HepG2 (cell line): ENCODE results near the gene CSTPP1. TPM values are rescaled to one million over a fixed set of nuclear protein-coding genes. Genes with fewer than 3 reads are reported as not detected.
A peak's percentile ranks its signal among the peaks of the same experiment; 100 is the strongest.

Source experiments
- BCL6 ChIP-seq: IDR thresholded peaks from 2 replicates; pipeline ENCODE4 v1.6.1; 2016; ENCODE audit warnings: missing genetic modification reagents, missing compliant biosample characterization
- GATAD1 ChIP-seq: IDR thresholded peaks from 2 replicates; pipeline ENCODE4 v1.6.1; 2016; ENCODE audit warnings: missing genetic modification reagents, missing compliant biosample characterization
- GATAD2A ChIP-seq: IDR thresholded peaks from 2 replicates; pipeline ENCODE4 v1.6.1; 2016
- HNRNPH1 ChIP-seq: fragments of 200-400 bp; formaldehyde crosslinking; optimal IDR thresholded peaks from 2 replicates; pipeline ENCODE3; 2017; ENCODE audit warnings: mild to moderate bottlenecking, low read depth, low read length
- IKZF1 ChIP-seq: fragments of 450-650 bp; IDR thresholded peaks from 2 replicates; pipeline ENCODE4 v1.7.1; 2016
- JUNB ChIP-seq: sonication (generic); formaldehyde crosslinking; IDR thresholded peaks from 2 replicates; pipeline ENCODE4 v1.8.0; 2022; ENCODE audit warnings: missing genetic modification reagents, mild to moderate bottlenecking, borderline replicate concordance
- KAT7 ChIP-seq: IDR thresholded peaks from 2 replicates; pipeline ENCODE4 v1.6.1; 2018; ENCODE audit warnings: borderline replicate concordance, missing compliant biosample characterization
- KDM2A ChIP-seq: sonication (generic); formaldehyde crosslinking; IDR thresholded peaks from 2 replicates; pipeline ENCODE4 v1.4.0; 2020; ENCODE audit warnings: low read depth, missing genetic modification reagents, borderline replicate concordance
- MTA1 ChIP-seq: sonication (generic); formaldehyde crosslinking; IDR thresholded peaks from 2 replicates; pipeline ENCODE4 v1.4.0; 2020; ENCODE audit warnings: missing genetic modification reagents, mild to moderate bottlenecking, borderline replicate concordance
- NCOA2 ChIP-seq: sonication (generic); formaldehyde crosslinking; IDR thresholded peaks from 2 replicates; pipeline ENCODE4 v1.8.0; 2022; ENCODE audit warnings: inconsistent platforms
- NCOR1 ChIP-seq: fragments of 200-600 bp; sonication (generic); IDR thresholded peaks from 2 replicates; pipeline ENCODE4 v1.7.0; 2017; ENCODE audit warnings: antibody characterized with exemption, low read length, borderline replicate concordance
- NFKB2 ChIP-seq: sonication (generic); formaldehyde crosslinking; IDR thresholded peaks from 2 replicates; pipeline ENCODE4 v1.4.0; 2020; ENCODE audit warnings: missing genetic modification reagents, borderline replicate concordance
- NR2F6 ChIP-seq, 2 experiments: IDR thresholded peaks; 2 replicates each; pipeline ENCODE4 v1.6.1; 2016; ENCODE audit warnings: antibody characterized with exemption in 1 of 2, mild to moderate bottlenecking in 1 of 2
- POLR2AphosphoS5 ChIP-seq: IDR thresholded peaks from 2 replicates; pipeline ENCODE4 v1.6.1; 2012; ENCODE audit warnings: low read depth, low read length
- RBAK ChIP-seq: sonication (generic); formaldehyde crosslinking; IDR thresholded peaks from 2 replicates; pipeline ENCODE4 v1.5.1; 2020; ENCODE audit warnings: mild to moderate bottlenecking, missing genetic modification reagents
- REPIN1 ChIP-seq: sonication (generic); formaldehyde crosslinking; IDR thresholded peaks from 2 replicates; pipeline ENCODE4 v1.8.0; 2022; ENCODE audit warnings: missing genetic modification reagents, low read depth, mild to moderate bottlenecking, borderline replicate concordance
- SP5 ChIP-seq: IDR thresholded peaks from 2 replicates; pipeline ENCODE4 v1.6.1; 2016; ENCODE audit warnings: low read depth, borderline replicate concordance
- TSC22D2 ChIP-seq: sonication (generic); formaldehyde crosslinking; IDR thresholded peaks from 2 replicates; pipeline ENCODE4 v1.5.1; 2020; ENCODE audit warnings: missing genetic modification reagents, mild to moderate bottlenecking, borderline replicate concordance
- ZFP82 ChIP-seq: sonication (generic); formaldehyde crosslinking; IDR thresholded peaks from 2 replicates; pipeline ENCODE4 v1.5.1; 2020; ENCODE audit warnings: mild to moderate bottlenecking, missing genetic modification reagents, borderline replicate concordance
- ZNF143 ChIP-seq: sonication (generic); formaldehyde crosslinking; IDR thresholded peaks from 2 replicates; pipeline ENCODE4 v1.4.0; 2020; ENCODE audit warnings: missing genetic modification reagents
- ZNF205 ChIP-seq: IDR thresholded peaks from 2 replicates; pipeline ENCODE4 v1.6.1; 2018; ENCODE audit warnings: missing biosample characterization, missing genetic modification reagents
- ZNF263 ChIP-seq: sonication (generic); formaldehyde crosslinking; IDR thresholded peaks from 2 replicates; pipeline ENCODE4 v1.4.0; 2020; ENCODE audit warnings: missing genetic modification reagents
- ZNF713 ChIP-seq: sonication (generic); formaldehyde crosslinking; IDR thresholded peaks from 2 replicates; pipeline ENCODE4 v1.4.0; 2020; ENCODE audit warnings: mild to moderate bottlenecking, missing genetic modification reagents
- ZNF879 ChIP-seq: sonication (generic); formaldehyde crosslinking; IDR thresholded peaks from 2 replicates; pipeline ENCODE4 v1.8.1; 2023; ENCODE audit warnings: missing genetic modification reagents
- ZSCAN9 ChIP-seq: IDR thresholded peaks from 2 replicates; pipeline ENCODE4 v1.6.1; 2016; ENCODE audit warnings: borderline replicate concordance
- polyA plus RNA-seq, 8 experiments: library from polyadenylated mRNA; depleted of rRNA in 3 of 8; stranded (reverse) in 7 of 8; unstranded in 1 of 8; fragments of >200 nt; fragmentation: Illumina TruSeq in 4 of 8; extraction: Trizol in 4 of 8; gene quantifications; 2 replicates each; pipeline versions ENCODE4 v1.2.1 to v1.2.3, GENCODE V29; 2011 to 2016; ENCODE audit warnings: low read depth in 4 of 8, missing spikeins in 1 of 8, mixed read lengths in 1 of 8; ENCODE audit not compliant: insufficient read depth in 1 of 8
- total RNA-seq, 5 experiments: library from RNA; depleted of rRNA; stranded (reverse); fragments of >200 nt; fragmentation: Illumina TruSeq; extraction: Trizol; gene quantifications; 2 replicates each; pipeline ENCODE4 v1.2.3, GENCODE V29; 2016; ENCODE audit warnings: low read depth in 1 of 5
- TF ChIP-seq, protein P1 (sequence below): sonication (generic); formaldehyde crosslinking; IDR thresholded peaks from 2 replicates; pipeline ENCODE4 v1.5.1; 2020; ENCODE audit warnings: mild to moderate bottlenecking, missing genetic modification reagents, moderate library complexity
- TF ChIP-seq, protein P2 (sequence below): sonication (generic); formaldehyde crosslinking; IDR thresholded peaks from 2 replicates; pipeline ENCODE4 v1.5.0; 2020; ENCODE audit warnings: missing genetic modification reagents, mild to moderate bottlenecking, borderline replicate concordance
- TF ChIP-seq, protein P3 (sequence below): sonication (generic); formaldehyde crosslinking; IDR thresholded peaks from 2 replicates; pipeline ENCODE4 v1.4.0; 2020; ENCODE audit warnings: mild to moderate bottlenecking, missing genetic modification reagents

Gene CSTPP1
- total and polyA plus RNA-seq, 2 of the 13 experiments (the other 11 are each of a cell fraction or from before 2014, with no cell fraction given) = 12.3 to 14.6 TPM

DNA sequence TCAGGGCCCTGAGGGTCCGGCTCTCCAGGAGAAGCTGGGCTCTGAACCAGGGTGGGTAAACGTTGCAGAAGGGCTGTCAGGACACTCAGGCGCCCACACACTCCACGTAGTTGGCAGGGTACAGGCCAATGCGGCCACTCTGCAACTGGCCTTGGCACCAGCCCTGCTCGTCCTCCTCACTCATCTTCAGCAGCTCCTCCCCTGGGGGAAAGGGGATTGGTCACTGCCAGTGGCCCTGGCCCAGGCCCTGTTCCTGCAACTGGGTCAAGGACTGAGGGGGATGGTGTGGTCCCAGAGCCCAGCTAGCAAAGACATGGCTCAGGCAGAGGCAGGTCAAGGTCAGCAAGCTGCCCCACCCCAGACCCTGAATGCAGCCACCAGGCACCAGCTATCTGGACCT is 241.3 kb downstream of the CSTPP1 start (continued):
- no peak for TF ChIP-seq JUNB (CRISPR knock-in tag)
- TF ChIP-seq RBAK (CRISPR knock-in tag) = 0 out of 2 replicates have a peak, but pooled peaks have one; percentile 25
- TF ChIP-seq KDM2A (CRISPR knock-in tag) = no peak
- TF ChIP-seq HNRNPH1 = no peak
- TF ChIP-seq NCOA2 = peak; percentile 77; the same call in 1 of the 2 replicates
- 0 out of 2 replicates have a peak, but pooled peaks have one; percentile 34 for TF ChIP-seq ZNF143
- peak; percentile 57; the same call in 1 of the 2 replicates for TF ChIP-seq ZSCAN9 (CRISPR knock-in tag)
- TF ChIP-seq IKZF1 = no peak
- TF ChIP-seq ZNF205 = no peak; the same call in 1 of the 2 replicates
- TF ChIP-seq GATAD1 (CRISPR knock-in tag) = peak; percentile 66
- 0 out of 2 replicates have a peak, but pooled peaks have one; percentile 18 for TF ChIP-seq KAT7 (CRISPR knock-in tag)
- TF ChIP-seq GATAD2A = peak; percentile 51; the same call in 1 of the 2 replicates
- peak; percentile 84 for TF ChIP-seq NR2F6 (IDR thresholded peaks at IDR 0.05)
- TF ChIP-seq NR2F6 (CRISPR knock-in tag; IDR thresholded peaks at IDR 0.05) = peak; percentile 91
- peak; percentile 29; the same call in 1 of the 2 replicates for TF ChIP-seq POLR2AphosphoS5
- TF ChIP-seq SP5 (CRISPR knock-in tag) = peak; percentile 79
- peak; percentile 95 for TF ChIP-seq ZNF263 (CRISPR knock-in tag)
- TF ChIP-seq, protein P1, sequence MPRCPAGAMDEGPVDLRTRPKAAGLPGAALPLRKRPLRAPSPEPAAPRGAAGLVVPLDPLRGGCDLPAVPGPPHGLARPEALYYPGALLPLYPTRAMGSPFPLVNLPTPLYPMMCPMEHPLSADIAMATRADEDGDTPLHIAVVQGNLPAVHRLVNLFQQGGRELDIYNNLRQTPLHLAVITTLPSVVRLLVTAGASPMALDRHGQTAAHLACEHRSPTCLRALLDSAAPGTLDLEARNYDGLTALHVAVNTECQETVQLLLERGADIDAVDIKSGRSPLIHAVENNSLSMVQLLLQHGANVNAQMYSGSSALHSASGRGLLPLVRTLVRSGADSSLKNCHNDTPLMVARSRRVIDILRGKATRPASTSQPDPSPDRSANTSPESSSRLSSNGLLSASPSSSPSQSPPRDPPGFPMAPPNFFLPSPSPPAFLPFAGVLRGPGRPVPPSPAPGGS (CRISPR knock-in tag) = peak; percentile 42
- TF ChIP-seq ZNF713 (CRISPR knock-in tag) = no peak
- peak; percentile 58; the same call in 1 of the 2 replicates for TF ChIP-seq NFKB2
- TF ChIP-seq, protein P2, sequence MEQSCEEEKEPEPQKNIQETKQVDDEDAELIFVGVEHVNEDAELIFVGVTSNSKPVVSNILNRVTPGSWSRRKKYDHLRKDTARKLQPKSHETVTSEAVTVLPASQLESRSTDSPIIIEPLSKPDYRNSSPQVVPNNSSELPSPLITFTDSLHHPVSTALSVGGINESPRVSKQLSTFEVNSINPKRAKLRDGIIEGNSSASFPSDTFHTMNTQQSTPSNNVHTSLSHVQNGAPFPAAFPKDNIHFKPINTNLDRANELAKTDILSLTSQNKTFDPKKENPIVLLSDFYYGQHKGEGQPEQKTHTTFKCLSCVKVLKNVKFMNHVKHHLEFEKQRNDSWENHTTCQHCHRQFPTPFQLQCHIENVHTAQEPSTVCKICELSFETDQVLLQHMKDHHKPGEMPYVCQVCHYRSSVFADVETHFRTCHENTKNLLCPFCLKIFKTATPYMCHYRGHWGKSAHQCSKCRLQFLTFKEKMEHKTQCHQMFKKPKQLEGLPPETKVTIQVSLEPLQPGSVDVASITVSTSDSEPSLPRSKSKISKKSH (CRISPR knock-in tag) = no peak
- no peak for TF ChIP-seq ZNF879 (CRISPR knock-in tag)
- peak; percentile 75; the same call in 1 of the 2 replicates for TF ChIP-seq MTA1 (CRISPR knock-in tag)
- peak; percentile 89 for TF ChIP-seq BCL6
- TF ChIP-seq TSC22D2 (CRISPR knock-in tag) = peak; percentile 31; the same call in 1 of the 2 replicates
- TF ChIP-seq REPIN1 (CRISPR knock-in tag) = peak; percentile 72; the same call in 1 of the 2 replicates
- peak; percentile 41; the same call in 1 of the 2 replicates for TF ChIP-seq NCOR1
- TF ChIP-seq, protein P3, sequence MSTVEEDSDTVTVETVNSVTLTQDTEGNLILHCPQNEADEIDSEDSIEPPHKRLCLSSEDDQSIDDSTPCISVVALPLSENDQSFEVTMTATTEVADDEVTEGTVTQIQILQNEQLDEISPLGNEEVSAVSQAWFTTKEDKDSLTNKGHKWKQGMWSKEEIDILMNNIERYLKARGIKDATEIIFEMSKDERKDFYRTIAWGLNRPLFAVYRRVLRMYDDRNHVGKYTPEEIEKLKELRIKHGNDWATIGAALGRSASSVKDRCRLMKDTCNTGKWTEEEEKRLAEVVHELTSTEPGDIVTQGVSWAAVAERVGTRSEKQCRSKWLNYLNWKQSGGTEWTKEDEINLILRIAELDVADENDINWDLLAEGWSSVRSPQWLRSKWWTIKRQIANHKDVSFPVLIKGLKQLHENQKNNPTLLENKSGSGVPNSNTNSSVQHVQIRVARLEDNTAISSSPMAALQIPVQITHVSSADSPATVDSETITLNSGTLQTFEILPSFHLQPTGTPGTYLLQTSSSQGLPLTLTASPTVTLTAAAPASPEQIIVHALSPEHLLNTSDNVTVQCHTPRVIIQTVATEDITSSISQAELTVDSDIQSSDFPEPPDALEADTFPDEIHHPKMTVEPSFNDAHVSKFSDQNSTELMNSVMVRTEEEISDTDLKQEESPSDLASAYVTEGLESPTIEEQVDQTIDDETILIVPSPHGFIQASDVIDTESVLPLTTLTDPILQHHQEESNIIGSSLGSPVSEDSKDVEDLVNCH (CRISPR knock-in tag) = no peak
- no peak for TF ChIP-seq ZFP82
